K562 treated with DMSO at 1 percent for 12 hours (cell line): ENCODE results near the gene KRT9. TPM values are rescaled to one million over a fixed set of nuclear protein-coding genes. Genes with fewer than 3 reads are reported as not detected.

Source experiments
- total RNA-seq: library from RNA; unstranded; fragments of 300-600 nt; gene quantifications from 2 replicates; pipeline ENCODE4 v1.2.3, GENCODE V29; 2022; ENCODE audit not compliant: insufficient read depth

The KRT9 gene, protein sequence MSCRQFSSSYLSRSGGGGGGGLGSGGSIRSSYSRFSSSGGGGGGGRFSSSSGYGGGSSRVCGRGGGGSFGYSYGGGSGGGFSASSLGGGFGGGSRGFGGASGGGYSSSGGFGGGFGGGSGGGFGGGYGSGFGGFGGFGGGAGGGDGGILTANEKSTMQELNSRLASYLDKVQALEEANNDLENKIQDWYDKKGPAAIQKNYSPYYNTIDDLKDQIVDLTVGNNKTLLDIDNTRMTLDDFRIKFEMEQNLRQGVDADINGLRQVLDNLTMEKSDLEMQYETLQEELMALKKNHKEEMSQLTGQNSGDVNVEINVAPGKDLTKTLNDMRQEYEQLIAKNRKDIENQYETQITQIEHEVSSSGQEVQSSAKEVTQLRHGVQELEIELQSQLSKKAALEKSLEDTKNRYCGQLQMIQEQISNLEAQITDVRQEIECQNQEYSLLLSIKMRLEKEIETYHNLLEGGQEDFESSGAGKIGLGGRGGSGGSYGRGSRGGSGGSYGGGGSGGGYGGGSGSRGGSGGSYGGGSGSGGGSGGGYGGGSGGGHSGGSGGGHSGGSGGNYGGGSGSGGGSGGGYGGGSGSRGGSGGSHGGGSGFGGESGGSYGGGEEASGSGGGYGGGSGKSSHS
- not detected in 2 replicates for total RNA-seq

GRCh38 chr17:41571561-41572434 lies at the start of gene KRT9:
Gene KRT9, minus strand, starts transcription at chr17:41572059. Its CDS starts 67 bp downstream, at chr17:41571992.

DNA sequence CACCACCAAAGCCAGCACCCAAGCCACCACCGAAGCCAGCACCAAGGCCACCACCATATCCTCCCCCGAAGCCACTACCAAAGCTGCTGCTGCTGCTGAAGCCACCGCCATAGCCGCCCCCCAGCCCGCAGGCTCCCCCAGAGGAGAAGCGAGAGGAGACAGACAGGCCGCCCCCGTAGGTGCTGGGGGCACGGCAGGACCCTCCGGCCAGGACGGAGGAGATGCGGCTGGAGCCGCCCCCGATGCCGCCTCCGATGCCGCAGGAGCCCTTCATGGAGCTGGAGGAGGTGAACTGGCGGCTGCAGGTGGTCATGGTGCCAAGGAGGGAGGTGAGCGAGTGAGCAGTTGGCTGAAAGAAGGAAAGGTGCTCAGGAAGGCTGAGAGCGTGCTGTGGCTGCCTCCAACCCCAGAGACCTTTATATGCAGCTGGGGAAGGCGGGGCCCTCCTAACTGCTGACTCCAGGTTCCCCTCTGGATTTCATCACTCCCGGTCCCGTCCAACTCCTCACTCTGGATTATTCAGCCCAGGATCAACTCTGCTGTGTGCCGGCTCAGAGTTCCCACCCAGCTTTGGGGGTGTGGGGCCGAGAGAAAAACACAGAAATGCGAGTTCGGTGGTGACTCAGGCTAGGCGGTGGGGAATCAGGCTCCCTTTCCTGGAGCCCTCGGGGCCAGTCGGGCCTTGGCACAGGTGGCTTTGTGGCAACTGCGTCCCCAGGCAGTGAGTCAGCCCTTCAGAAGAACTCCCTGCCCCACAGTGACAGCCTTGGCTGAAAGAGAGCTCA lies 40.7 kb upstream of the KRT9 start, which contains the start of gene KRT16:
Gene KRT16 (minus strand): TSS at position 392 of the 785 bp plus-strand sequence. CDS start 79 bp downstream, at position 313.

DNA sequence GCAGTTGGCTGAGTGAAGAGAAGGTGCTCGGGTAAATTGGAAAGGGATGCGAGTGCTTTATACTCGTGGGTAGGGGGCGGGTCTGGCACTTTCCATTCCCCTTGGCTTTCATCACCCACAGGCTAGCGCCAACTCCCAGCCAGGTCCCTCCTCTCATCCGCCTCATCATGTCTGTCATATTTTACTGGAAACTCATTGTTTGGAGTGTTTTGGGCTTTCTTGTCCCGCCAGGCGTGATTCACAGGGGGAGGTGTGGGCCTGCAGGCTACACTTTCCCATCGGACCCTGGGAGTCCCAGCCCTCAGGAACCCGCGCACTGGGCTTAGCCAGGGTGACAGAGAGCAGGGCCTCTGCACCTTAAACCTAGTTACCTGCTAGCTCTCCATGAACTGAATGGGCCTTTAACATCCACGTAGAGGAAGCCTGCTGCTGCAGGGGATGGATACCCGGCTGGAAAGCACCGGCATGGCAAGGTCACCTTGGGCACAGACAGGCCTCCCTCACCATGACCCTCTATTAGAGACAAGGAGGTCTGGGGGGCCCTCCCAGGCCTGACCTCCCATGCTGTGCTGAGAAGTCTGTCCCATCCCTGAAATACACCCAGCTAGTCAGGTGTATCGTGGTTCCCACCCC lies 15.1 kb upstream of the KRT9 start, which contains the start of gene KRT14:
Gene KRT14 (minus strand): TSS at position 33 of the 633 bp plus-strand sequence. CDS start 61 bp downstream, outside the sequence.

GRCh38 chr17:41518789-41519449 lies 52.9 kb downstream of the KRT9 start, which contains the start of gene KRT15:
Gene KRT15, minus strand, starts transcription at chr17:41518890. Its CDS starts 63 bp downstream, at chr17:41518827.

Other genes with a start within 250 kb of the KRT9 start
- gene KRT33A, start 221.2 kb downstream of the KRT9 start, total RNA-seq: not detected in 2 replicates
- not detected in 2 replicates for gene KRT33B, start 202.2 kb downstream of the KRT9 start, total RNA-seq
- gene KRT34, start 189.8 kb downstream of the KRT9 start, total RNA-seq: not detected in 2 replicates
- not detected in 2 replicates for gene KRT31, start 174.5 kb downstream of the KRT9 start, total RNA-seq
- not detected in 2 replicates for gene KRT37, start 147.5 kb downstream of the KRT9 start, total RNA-seq
- not detected in 2 replicates for gene KRT38, start 131.1 kb downstream of the KRT9 start, total RNA-seq
- not detected in 2 replicates for gene KRT32, start 104.7 kb downstream of the KRT9 start, total RNA-seq
- gene KRT35, start 90.9 kb downstream of the KRT9 start, total RNA-seq: not detected in 2 replicates
- not detected in 2 replicates for gene KRT36, start 82.1 kb downstream of the KRT9 start, total RNA-seq
- not detected in 2 replicates for gene KRT13, start 66.4 kb downstream of the KRT9 start, total RNA-seq
- gene KRT15, start 53.2 kb downstream of the KRT9 start, total RNA-seq: 0.81 TPM in 1 of 2 replicates, not detected in the other
- 152 and 220 TPM in 2 replicates for gene KRT19, start 43.8 kb downstream of the KRT9 start, total RNA-seq
- gene KRT14, start 14.8 kb upstream of the KRT9 start, total RNA-seq: not detected in 2 replicates
- gene KRT16, start 40.7 kb upstream of the KRT9 start, total RNA-seq: not detected in 2 replicates
- gene KRT17, start 52.5 kb upstream of the KRT9 start, total RNA-seq: not detected in 2 replicates
- 1,324 and 1,369 TPM in 2 replicates for gene EIF1, start 116.8 kb upstream of the KRT9 start, total RNA-seq
- not detected in 2 replicates for gene GAST, start 140.3 kb upstream of the KRT9 start, total RNA-seq
- gene HAP1, start 162.6 kb upstream of the KRT9 start, total RNA-seq: not detected in 2 replicates
- 157 and 245 TPM in 2 replicates for gene JUP, start 214.7 kb upstream of the KRT9 start, total RNA-seq
- gene P3H4, start 239.9 kb upstream of the KRT9 start, total RNA-seq: 2.8 and 4.4 TPM in 2 replicates
- gene FKBP10, start 240.9 kb upstream of the KRT9 start, total RNA-seq: 0.90 and 3.6 TPM in 2 replicates